ENCODE data around the gene TMEM106A. TPM values are rescaled to one million over a fixed set of nuclear protein-coding genes. Genes with fewer than 3 reads are reported as not detected.
"Not testable (repeated sequence)": the region's sequence is repeated elsewhere in the genome, so short reads cannot be mapped to it uniquely, and the experiment has no call there.

Gene TMEM106A
- total RNA-seq, 2 donors from 2014 or later, result 7.6 to 8.4 TPM

DNA sequence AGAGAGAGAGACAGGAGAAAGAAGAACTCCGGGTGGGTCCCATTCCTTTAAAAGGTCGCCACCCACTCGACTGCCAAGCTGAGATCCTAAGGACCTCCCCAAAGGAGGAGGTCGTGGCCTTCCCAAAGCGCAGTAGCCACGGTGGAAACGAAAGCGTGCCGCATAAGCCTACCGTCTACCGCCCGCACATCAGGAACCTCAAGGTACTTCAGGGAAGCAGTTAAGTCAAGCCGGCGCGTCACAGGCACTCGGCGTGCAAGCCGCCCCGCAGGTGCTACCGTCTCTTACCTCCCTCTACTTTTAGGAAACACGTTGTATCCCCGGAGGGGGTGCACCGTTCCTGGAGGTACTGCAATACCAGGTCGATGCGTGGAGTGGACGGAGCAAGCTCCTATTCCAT is 27.9 kb downstream of the TMEM106A start:
- DNase-seq; intact Hi-C loops (cut with DNase I); ATAC-seq: not testable (repeated sequence)

- intact Hi-C loops (cut with DNase I); DNase-seq; ATAC-seq: not testable (repeated sequence)
These were observed 29.1 kb downstream of the TMEM106A start for GRCh38 chr17:43240596-43241352.

DNA sequence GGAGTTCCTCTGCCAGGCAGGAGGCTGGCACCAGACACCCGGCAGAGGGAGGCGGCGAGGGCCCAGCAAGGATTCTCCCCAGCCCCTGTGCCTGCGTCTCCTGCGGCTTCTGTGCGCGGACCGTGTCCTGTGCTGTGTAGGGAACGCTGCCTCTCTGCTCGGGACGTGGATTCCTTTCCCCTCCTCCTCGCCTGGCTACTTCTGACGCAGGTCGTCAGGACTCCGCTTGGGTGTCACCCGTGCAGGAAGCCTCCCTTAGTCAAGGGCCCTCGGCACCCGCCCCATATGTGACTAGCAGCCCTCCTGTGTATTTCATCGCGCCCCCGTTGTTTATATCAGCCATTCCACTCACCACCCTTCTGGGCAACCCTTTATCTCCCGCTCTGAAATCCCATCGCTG is 34.8 kb downstream of the TMEM106A start:
- DNase-seq; intact Hi-C loops (cut with DNase I); ATAC-seq: not testable (repeated sequence)

Other genes with a start within 250 kb of the TMEM106A start
- 10 to 100 TPM; 23.5 to 34.5 TPM for gene AARSD1, start 247.4 kb upstream of the TMEM106A start, total RNA-seq
- gene PTGES3L, start 231.8 kb upstream of the TMEM106A start, total RNA-seq, result 10 to 100 TPM; 37.8 to 49.4 TPM
- gene RUNDC1, start 231.3 kb upstream of the TMEM106A start, total RNA-seq, result 10 to 100 TPM in 1 of 2 donors, 1 to 10 TPM in 1; 9.3 to 14.5 TPM
- 100 to 1,000 TPM; 722 to 820 TPM for gene RPL27, start 213.5 kb upstream of the TMEM106A start, total RNA-seq
- 10 to 100 TPM; 19.4 to 23.7 TPM for gene IFI35, start 205.1 kb upstream of the TMEM106A start, total RNA-seq
- gene VAT1, start 189.5 kb upstream of the TMEM106A start, total RNA-seq, result 100 to 1,000 TPM; 115 to 118 TPM
- 1 to 10 TPM; 1.6 to 1.8 TPM for gene RND2, start 186.6 kb upstream of the TMEM106A start, total RNA-seq
- 1 to 10 TPM; 2.9 to 7.9 TPM for gene BRCA1, start 86.5 kb upstream of the TMEM106A start, total RNA-seq
- 10 to 100 TPM; 71.9 to 87.2 TPM for gene NBR1, start 40.7 kb upstream of the TMEM106A start, total RNA-seq
- gene CCDC200, start 16.7 kb downstream of the TMEM106A start, total RNA-seq, result not detected
- over 10,000 TPM in 1 of 2 donors, 1,000 to 10,000 TPM in 1; 5,669 to 12,300 TPM for gene RNU2-1, start 22.1 kb downstream of the TMEM106A start, total RNA-seq
- 10 to 100 TPM; 11.8 to 12.8 TPM for gene ARL4D, start 187.1 kb downstream of the TMEM106A start, total RNA-seq